ENCODE results near the gene COG7. TPM values are rescaled to one million over a fixed set of nuclear protein-coding genes. Genes with fewer than 3 reads are reported as not detected.

COG7 gene
- total RNA-seq, 1 experiment from 2014 or later: 22.6 TPM

GRCh38 chr16:23496821-23497542, 44.0 kb upstream of the COG7 start:
- ATAC-seq (no peak), DNase-seq (ENCODE audit: low spot score) (no peak)
- Mint-ChIP-seq H3K4me1 (peaks cover 26% of the 10 kb centered on the region), H3K27me3 (ENCODE audit: low read depth) (no peaks in the 10 kb centered on the region), H3K9me3 (no peaks in the 10 kb centered on the region), H3K36me3 (peaks cover 32% of the 10 kb centered on the region), H3K27ac (peak overlapping the region; percentile 77), H3K4me3 (no peak overlapping the region)
- CTCF ChIA-PET: interaction anchor here (1.0 kb wide), 1 partner anchor 60 kb away, joined by 3 read pairs; the partner anchor contains the start of genes EARS2 and UBFD1
- POLR2A ChIA-PET: no interaction called here
- TF ChIP-seq FOXP4 (CRISPR knock-in tag; IDR thresholded peaks at IDR 0.05) (no peak), ERG (CRISPR knock-in tag; IDR thresholded peaks at IDR 0.05) (no peak), CDX4 (CRISPR knock-in tag; IDR thresholded peaks at IDR 0.05; ENCODE audit: borderline replicate concordance) (no peak), ZSCAN18 (CRISPR knock-in tag; IDR thresholded peaks at IDR 0.05) (no peak), ZNF219 (CRISPR knock-in tag; IDR thresholded peaks at IDR 0.05; ENCODE audit: borderline replicate concordance) (no peak), ZNF671 (CRISPR knock-in tag; IDR thresholded peaks at IDR 0.05) (no peak), ZNF232 (CRISPR knock-in tag; IDR thresholded peaks at IDR 0.05) (no peak), FOXP1 (CRISPR knock-in tag; IDR thresholded peaks at IDR 0.05; ENCODE audit: borderline replicate concordance) (no peak), ETV6 (CRISPR knock-in tag; IDR thresholded peaks at IDR 0.05) (no peak), SP1 (CRISPR knock-in tag; conservative IDR thresholded peaks at IDR 0.05) (no peak), ATF2 (CRISPR knock-in tag; IDR thresholded peaks at IDR 0.05; ENCODE audit: borderline replicate concordance, low read depth) (no peak), AR (CRISPR knock-in tag; IDR thresholded peaks at IDR 0.05) (no peak), JAZF1 (CRISPR knock-in tag; IDR thresholded peaks at IDR 0.05) (no peak), ELF4 (CRISPR knock-in tag; IDR thresholded peaks at IDR 0.05; ENCODE audit: low read depth) (no peak), FOXK1 (CRISPR knock-in tag; IDR thresholded peaks at IDR 0.05) (no peak)

- TF ChIP-seq ZNF219 (CRISPR knock-in tag; IDR thresholded peaks at IDR 0.05; ENCODE audit: borderline replicate concordance): no peak
- POLR2A ChIA-PET: no interaction called here
- Mint-ChIP-seq H3K27me3 (ENCODE audit: low read depth) (no peaks in the 10 kb centered on the region), H3K36me3 (peaks cover 44% of the 10 kb centered on the region), H3K4me3 (no peak overlapping the region), H3K4me1 (peaks cover 18% of the 10 kb centered on the region), H3K27ac (no peak overlapping the region), H3K9me3 (no peaks in the 10 kb centered on the region)
- CTCF ChIA-PET: no interaction called here
- no peak for ATAC-seq
- no peak for DNase-seq (ENCODE audit: low spot score)
Measured at GRCh38 chr16:23495671-23496070, 42.7 kb upstream of the COG7 start.
